Measurements from ENCODE around the gene NOS1. TPM values are rescaled to one million over a fixed set of nuclear protein-coding genes. Genes with fewer than 3 reads are reported as not detected.
"Not testable (repeated sequence)": the region's sequence is repeated elsewhere in the genome, so short reads cannot be mapped to it uniquely, and the experiment has no call there.

NOS1 gene
- total RNA-seq, 1 donor from 2014 or later, result not detected

- DNase-seq (ENCODE audit: extremely low read depth, low read depth, low spot score), result no peak
Observed at GRCh38 chr12:117279606-117280005, 81.8 kb downstream of the NOS1 start.

DNA sequence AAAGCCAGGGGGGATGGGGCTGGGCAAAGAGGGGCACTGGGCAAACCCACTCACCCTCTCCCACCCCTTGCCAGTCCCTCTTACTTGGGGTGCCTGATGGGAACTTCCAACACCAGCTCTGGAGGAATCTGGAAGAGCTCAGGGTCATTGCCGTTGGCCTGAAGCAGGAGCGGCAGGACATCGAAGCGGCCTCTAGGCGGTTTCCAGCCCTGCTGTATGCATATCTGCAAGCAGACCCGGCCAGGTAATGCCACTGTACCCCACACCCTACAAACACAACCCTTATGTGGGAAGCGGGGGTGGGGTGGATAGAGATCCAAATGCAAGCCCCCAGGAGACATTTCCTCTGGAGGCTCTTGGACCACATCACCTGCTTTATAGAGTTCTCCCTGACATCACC is 83.6 kb downstream of the NOS1 start:
- no peak for DNase-seq (ENCODE audit: extremely low read depth, low read depth, low spot score)

DNA sequence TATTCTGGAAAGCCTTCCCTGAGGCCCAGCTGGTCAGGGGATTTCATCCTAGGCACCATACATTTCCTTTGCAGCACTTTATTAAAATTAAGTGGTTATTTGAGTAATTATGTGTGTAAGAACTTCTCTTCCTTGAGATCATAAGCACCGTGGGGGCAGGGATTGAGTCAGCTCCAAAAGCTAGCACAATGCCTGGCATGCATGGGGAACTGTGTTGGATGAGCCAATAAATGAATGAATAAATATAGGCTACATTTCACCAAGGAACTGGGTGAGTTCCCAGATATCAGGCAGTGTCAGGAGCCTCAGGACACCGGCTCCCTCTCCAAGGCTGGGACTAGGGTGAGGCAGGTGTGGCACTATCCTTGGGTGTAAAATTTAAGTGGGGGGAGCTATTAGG is 88.3 kb downstream of the NOS1 start:
- DNase-seq (ENCODE audit: extremely low read depth, low read depth, low spot score), result no peak

- no peak for DNase-seq (ENCODE audit: extremely low read depth, low read depth, low spot score)
Observed at GRCh38 chr12:117272690-117273089, 88.7 kb downstream of the NOS1 start.

GRCh38 chr12:117262749-117263148 is 98.7 kb downstream of the NOS1 start:
- DNase-seq (ENCODE audit: extremely low read depth, low read depth, low spot score), result no peak

DNA sequence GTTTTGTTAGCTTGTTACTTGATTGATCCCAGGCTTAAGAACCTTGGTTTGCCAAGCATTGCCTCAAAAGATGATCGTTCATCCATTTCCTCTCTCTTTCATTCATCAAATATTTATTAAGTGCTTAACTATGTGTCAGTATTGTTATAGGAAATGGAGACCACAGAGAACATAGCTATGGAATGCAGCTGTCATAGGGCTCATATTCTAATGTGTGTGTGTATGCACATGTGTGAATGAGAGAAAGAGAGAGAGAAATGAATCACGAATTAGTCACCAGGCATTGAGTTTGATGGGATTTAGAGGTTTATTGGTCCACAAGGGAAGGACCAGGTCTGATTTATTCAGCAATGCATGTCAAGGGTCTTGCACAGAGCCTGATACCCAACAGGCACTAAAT is 100.2 kb downstream of the NOS1 start:
- no peak for DNase-seq (ENCODE audit: extremely low read depth, low read depth, low spot score)

GRCh38 chr12:117255386-117255785 is 106.0 kb downstream of the NOS1 start:
- no peak for DNase-seq (ENCODE audit: extremely low read depth, low read depth, low spot score)

GRCh38 chr12:117243488-117243887 is 117.9 kb downstream of the NOS1 start:
- no peak for DNase-seq (ENCODE audit: extremely low read depth, low read depth, low spot score)

DNA sequence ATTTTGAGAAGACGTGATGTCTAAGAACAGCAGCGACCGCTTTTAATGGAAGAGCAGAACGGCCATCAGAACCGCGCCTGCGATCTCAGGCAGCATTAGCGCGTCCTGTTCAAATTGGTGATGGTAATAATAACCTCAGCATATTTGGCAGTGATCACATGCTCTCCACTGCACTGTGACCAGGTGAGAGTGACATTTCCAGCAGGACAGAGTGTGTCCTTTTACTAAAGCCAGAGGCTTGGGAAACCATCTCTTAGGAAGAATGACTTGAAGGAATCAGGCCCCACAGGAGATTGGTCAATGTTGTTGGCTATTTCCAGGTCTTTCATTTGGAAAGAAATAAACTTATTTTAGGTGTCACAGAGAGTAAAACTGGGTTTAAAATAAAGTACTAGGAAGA is 119.7 kb downstream of the NOS1 start:
- DNase-seq (ENCODE audit: extremely low read depth, low read depth, low spot score), result no peak

- no peak for DNase-seq (ENCODE audit: extremely low read depth, low read depth, low spot score)
Observed at GRCh38 chr12:117240081-117240755, 121.2 kb downstream of the NOS1 start.

GRCh38 chr12:117236456-117237001 is 124.9 kb downstream of the NOS1 start:
- DNase-seq (ENCODE audit: extremely low read depth, low read depth, low spot score), result peak; percentile 25

DNA sequence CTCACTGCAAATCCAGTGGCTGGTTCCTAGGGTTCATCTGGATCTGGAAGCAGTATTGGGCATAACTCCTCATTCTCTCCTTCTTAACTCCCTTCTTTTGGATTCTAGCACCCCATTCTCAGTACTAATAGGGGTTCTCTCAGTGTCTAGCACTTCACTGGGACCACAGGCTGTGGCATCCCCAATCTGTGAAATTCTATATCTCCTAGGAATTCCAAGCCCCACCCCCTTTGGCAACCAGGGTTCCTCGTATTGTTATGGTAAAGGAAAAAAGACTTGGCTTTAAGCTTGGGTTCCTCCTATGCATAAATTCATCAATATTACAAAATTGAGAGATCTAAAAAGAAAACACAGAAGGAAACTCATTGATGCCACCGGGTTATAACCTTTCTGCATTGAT is 126.2 kb downstream of the NOS1 start:
- no peak for DNase-seq (ENCODE audit: extremely low read depth, low read depth, low spot score)

DNA sequence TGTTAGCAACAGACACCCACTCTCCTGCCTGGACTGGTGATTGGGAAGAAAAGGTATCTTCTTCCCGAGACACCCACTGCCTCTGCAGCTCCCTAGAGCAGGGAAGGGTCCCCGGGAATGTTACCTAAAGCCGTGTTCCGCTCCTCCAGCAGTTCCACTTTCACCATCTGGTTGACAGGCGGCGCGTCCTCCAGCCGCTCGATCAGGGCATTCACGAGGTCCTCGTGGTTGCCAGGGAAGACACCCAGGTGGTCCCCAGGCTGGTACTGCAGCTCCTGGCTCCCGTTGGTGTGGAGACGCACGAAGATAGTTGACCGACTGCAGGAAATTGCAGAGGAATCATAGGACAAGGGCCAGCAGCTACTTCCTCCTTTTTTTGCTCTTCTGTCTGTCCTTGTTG is 127.0 kb downstream of the NOS1 start:
- no peak for DNase-seq (ENCODE audit: extremely low read depth, low read depth, low spot score)

GRCh38 chr12:117231750-117232149 is 129.7 kb downstream of the NOS1 start:
- no peak for DNase-seq (ENCODE audit: extremely low read depth, low read depth, low spot score)

DNA sequence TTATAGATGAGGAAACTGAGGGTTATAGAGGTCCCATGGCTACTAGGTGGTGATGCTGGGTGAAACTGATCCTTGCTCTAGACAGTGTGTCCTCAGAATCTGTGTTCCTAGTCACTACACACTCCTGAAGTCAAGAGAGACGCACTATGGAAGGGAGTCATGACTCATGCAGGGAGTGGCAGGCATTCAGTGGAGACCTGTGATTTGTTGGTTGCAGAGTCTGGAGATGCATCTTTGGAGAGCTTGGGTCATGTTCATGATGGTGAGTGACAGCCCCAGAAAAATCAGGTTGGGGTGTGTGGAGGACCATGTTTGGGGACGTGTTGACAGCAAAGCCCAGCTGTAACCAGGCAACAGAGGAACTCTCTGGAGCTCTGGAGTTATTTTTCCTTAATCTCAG is 133.2 kb downstream of the NOS1 start:
- no peak for DNase-seq (ENCODE audit: extremely low read depth, low read depth, low spot score)

DNA sequence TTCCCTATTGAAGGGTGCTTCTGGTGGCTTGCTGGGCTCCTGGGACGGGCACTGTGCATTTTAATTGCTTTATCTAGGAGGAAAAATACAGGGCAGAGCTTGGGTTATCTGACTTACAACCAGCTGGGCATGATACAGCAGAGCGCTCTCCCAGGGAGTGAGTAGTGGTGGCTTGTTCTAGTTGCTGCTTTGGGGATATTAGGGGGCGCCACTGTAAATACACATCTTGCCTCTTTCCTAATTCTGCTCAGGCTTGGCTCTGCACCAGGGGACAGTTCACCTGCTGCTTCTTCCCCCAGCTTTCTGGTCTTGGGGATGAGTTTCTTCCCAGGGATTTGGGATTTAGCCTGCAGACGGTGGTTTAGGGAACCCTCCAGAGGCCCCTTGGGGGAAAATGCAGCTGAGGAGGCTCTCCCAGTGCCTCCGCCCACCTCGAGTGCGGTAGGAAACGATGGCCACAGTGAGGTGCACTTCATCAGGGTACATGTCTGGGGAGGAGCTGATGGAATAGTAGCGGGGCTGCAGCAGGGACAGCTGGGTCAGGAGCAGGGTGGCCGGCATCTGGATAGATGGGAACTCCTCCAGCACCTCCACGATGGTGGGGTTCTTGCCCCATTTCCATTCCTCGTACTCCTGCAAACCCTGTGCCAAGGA is 134.3 kb downstream of the NOS1 start:
- no peak for DNase-seq (ENCODE audit: extremely low read depth, low read depth, low spot score)

DNA sequence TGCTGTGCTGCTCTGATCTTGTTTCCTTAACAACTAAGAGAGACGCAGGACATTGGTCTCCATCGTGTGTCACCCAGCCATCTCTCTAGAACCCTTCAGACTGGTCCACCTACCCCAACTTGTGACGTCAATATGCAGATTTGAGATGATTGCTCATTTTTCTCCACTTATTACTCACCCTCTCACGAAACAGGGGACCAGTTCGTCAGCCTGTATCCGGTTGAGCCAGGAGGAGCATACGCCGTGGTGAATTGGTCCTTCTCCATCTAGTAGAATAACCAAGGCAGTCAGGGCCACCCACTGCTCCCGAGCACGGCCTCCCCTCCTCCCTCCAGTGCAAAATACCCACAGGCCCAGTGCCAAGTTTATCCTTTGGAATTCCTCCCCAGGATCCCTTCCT is 134.9 kb downstream of the NOS1 start:
- no peak for DNase-seq (ENCODE audit: extremely low read depth, low read depth, low spot score)

DNA sequence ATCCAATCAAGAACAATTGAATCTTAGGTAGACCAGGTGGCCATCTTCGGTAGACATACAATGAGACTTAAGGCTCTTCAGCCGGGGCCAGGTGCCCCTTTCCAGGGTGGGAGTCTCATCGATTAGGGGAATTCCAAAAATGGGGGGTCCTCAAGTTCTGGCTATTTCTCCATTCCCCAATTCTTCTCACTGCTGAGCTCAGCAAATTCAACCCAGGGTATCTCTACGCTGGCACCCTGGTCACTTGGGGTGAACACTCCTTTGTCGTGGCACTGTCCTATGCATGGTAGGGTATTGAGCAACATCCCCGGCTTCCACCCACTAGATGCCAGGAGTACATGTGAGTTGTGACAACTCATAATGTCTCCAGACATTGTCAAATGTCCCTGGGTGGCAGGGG is 136.2 kb downstream of the NOS1 start:
- DNase-seq (ENCODE audit: extremely low read depth, low read depth, low spot score), result no peak

- DNase-seq (ENCODE audit: extremely low read depth, low read depth, low spot score), result not testable (repeated sequence)
Observed at GRCh38 chr12:117220947-117221346, 140.5 kb downstream of the NOS1 start.

- no peak for DNase-seq (ENCODE audit: extremely low read depth, low read depth, low spot score)
Observed at GRCh38 chr12:117218149-117218548, 143.3 kb downstream of the NOS1 start.

DNA sequence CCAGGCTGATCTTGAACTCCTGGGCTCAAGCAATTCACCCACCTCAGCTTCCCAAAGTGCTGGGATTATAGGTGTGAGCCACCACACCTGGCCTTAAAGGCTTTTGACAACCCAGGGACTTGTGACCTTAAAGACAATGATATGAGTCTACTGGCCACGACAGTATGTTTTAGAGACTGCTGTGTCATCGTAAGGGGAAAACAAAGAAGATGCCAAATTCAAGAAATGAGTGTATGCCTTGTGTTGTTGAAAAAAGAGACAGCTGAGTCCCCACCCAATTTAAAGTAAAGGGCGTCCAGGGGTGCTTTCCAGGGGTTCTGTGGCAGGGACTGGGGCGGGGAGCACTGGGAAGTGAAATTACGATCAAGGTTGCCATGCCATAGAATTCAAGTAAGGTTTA is 144.7 kb downstream of the NOS1 start:
- no peak for DNase-seq (ENCODE audit: extremely low read depth, low read depth, low spot score)

GRCh38 chr12:117214797-117215196 is 146.6 kb downstream of the NOS1 start:
- DNase-seq (ENCODE audit: extremely low read depth, low read depth, low spot score), result no peak
